WTC11 (cell line): ENCODE data around the gene CRBN. TPM values are rescaled to one million over a fixed set of nuclear protein-coding genes. Genes with fewer than 3 reads are reported as not detected.

Source experiments
- ATAC-seq: fragments of 200-7000 bp; cut with Tn5 transposase; 2 replicates; pipeline ENCODE4 v1.10.0; 2021; ENCODE audit warnings: mild to moderate bottlenecking, moderate library complexity
- CTCF ChIA-PET: fragments of 300-600 bp; sonication (Branson Sonifier 250); formaldehyde crosslinking; loops from one replicate; lab custom pipeline; 2021; ENCODE audit warnings: antibody characterized with exemption; lab: Charles Lee
- POLR2A ChIA-PET: fragments of 350-600 bp; sonication (Branson Sonifier 250); formaldehyde crosslinking; loops from one replicate; lab custom pipeline; 2021; ENCODE audit warnings: antibody characterized with exemption; lab: Charles Lee
- DNase-seq: peaks from one replicate; pipeline ENCODE4 v3.0.0; 2021; ENCODE audit warnings: low spot score
- H3K27ac Mint-ChIP-seq: 2 replicates; pipeline ENCODE4 v1.8.0; 2021; ENCODE audit warnings: mixed read lengths
- H3K27me3 Mint-ChIP-seq: 2 replicates; pipeline ENCODE4 v1.8.0; 2021; ENCODE audit warnings: low read depth, mild to moderate bottlenecking, moderate library complexity, mixed read lengths
- H3K36me3 Mint-ChIP-seq: 2 replicates; pipeline ENCODE4 v1.8.0; 2021; ENCODE audit warnings: mixed read lengths
- H3K4me1 Mint-ChIP-seq: 2 replicates; pipeline ENCODE4 v1.8.0; 2022; ENCODE audit warnings: mixed read lengths
- H3K4me3 Mint-ChIP-seq: 2 replicates; pipeline ENCODE4 v1.8.0; 2021; ENCODE audit warnings: mild to moderate bottlenecking, moderate library complexity, mixed read lengths
- H3K9me3 Mint-ChIP-seq: 2 replicates; pipeline ENCODE4 v1.8.0; 2021; ENCODE audit warnings: mixed read lengths
- ATF1 ChIP-seq: sonication (generic); formaldehyde crosslinking; IDR thresholded peaks from 2 replicates; pipeline ENCODE4 v1.8.1; 2023; ENCODE audit warnings: mild to moderate bottlenecking, moderate library complexity, missing genetic modification reagents
- CREM ChIP-seq: sonication (generic); formaldehyde crosslinking; IDR thresholded peaks from 2 replicates; pipeline ENCODE4 v1.8.1; 2022; ENCODE audit warnings: mild to moderate bottlenecking, missing genetic modification reagents, moderate library complexity
- ELF4 ChIP-seq: sonication (generic); formaldehyde crosslinking; IDR thresholded peaks from 2 replicates; pipeline ENCODE4 v1.8.1; 2022; ENCODE audit warnings: low read depth, mild to moderate bottlenecking, moderate library complexity, missing genetic modification reagents
- ESRRA ChIP-seq: sonication (generic); formaldehyde crosslinking; IDR thresholded peaks from 2 replicates; pipeline ENCODE4 v1.8.1; 2022; ENCODE audit warnings: mild to moderate bottlenecking, missing genetic modification reagents, borderline replicate concordance
- ETV6 ChIP-seq: sonication (generic); formaldehyde crosslinking; IDR thresholded peaks from 2 replicates; pipeline ENCODE4 v1.8.1; 2022; ENCODE audit warnings: mild to moderate bottlenecking, missing genetic modification reagents
- FOXJ3 ChIP-seq: sonication (generic); formaldehyde crosslinking; IDR thresholded peaks from 2 replicates; pipeline ENCODE4 v1.9.0; 2021; ENCODE audit warnings: missing genetic modification reagents, mild to moderate bottlenecking, borderline replicate concordance
- GABPB1 ChIP-seq: sonication (generic); formaldehyde crosslinking; IDR thresholded peaks from 2 replicates; pipeline ENCODE4 v1.8.1; 2023; ENCODE audit warnings: mild to moderate bottlenecking, missing genetic modification reagents
- HMGA2 ChIP-seq: fragments of 250-450 bp; sonication (Bioruptor Pico); IDR thresholded peaks from 2 replicates; pipeline ENCODE4 v1.4.0; 2021; ENCODE audit warnings: mild to moderate bottlenecking, moderate library complexity
- IRF2 ChIP-seq: sonication (generic); formaldehyde crosslinking; IDR thresholded peaks from 2 replicates; pipeline ENCODE4 v1.8.0; 2022; ENCODE audit warnings: low read depth, missing genetic modification reagents, borderline replicate concordance
- JAZF1 ChIP-seq: fragments of 250-450 bp; sonication (Bioruptor Pico); IDR thresholded peaks from 2 replicates; pipeline ENCODE4 v1.9.0; 2021; ENCODE audit warnings: moderate library complexity, mild to moderate bottlenecking, inconsistent platforms
- JUN ChIP-seq: sonication (generic); formaldehyde crosslinking; IDR thresholded peaks from 2 replicates; pipeline ENCODE4 v1.8.0; 2023; ENCODE audit warnings: mild to moderate bottlenecking, missing genetic modification reagents
- NFATC4 ChIP-seq: fragments of 250-450 bp; sonication (Bioruptor Pico); IDR thresholded peaks from 2 replicates; pipeline ENCODE4 v1.9.0; 2021; ENCODE audit warnings: mild to moderate bottlenecking
- NR1H2 ChIP-seq: sonication (generic); formaldehyde crosslinking; IDR thresholded peaks from 2 replicates; pipeline ENCODE4 v1.9.0; 2021; ENCODE audit warnings: mild to moderate bottlenecking, moderate library complexity, missing genetic modification reagents
- TCF7 ChIP-seq: sonication (generic); formaldehyde crosslinking; IDR thresholded peaks from 2 replicates; pipeline ENCODE4 v1.8.0; 2022; ENCODE audit warnings: mild to moderate bottlenecking, low read depth, missing genetic modification reagents, moderate library complexity
- TEAD1 ChIP-seq: sonication (generic); formaldehyde crosslinking; IDR thresholded peaks from 2 replicates; pipeline ENCODE4 v1.8.0; 2022; ENCODE audit warnings: mild to moderate bottlenecking, missing genetic modification reagents
- TP53 ChIP-seq: sonication (generic); formaldehyde crosslinking; IDR thresholded peaks from 2 replicates; pipeline ENCODE4 v1.8.1; 2023; ENCODE audit warnings: mild to moderate bottlenecking, missing genetic modification reagents
- ZBTB21 ChIP-seq: sonication (generic); formaldehyde crosslinking; IDR thresholded peaks from 2 replicates; pipeline ENCODE4 v1.8.1; 2023; ENCODE audit warnings: mild to moderate bottlenecking, missing genetic modification reagents, borderline replicate concordance
- ZNF138 ChIP-seq: sonication (generic); formaldehyde crosslinking; conservative IDR thresholded peaks from 2 replicates; pipeline ENCODE4 v1.8.1; 2022; ENCODE audit warnings: mild to moderate bottlenecking, moderate library complexity, missing genetic modification reagents
- ZNF263 ChIP-seq: sonication (generic); formaldehyde crosslinking; IDR thresholded peaks from 2 replicates; pipeline ENCODE4 v1.8.1; 2022; ENCODE audit warnings: low read depth, mild to moderate bottlenecking, moderate library complexity, missing genetic modification reagents
- ZNF396 ChIP-seq: fragments of 250-450 bp; sonication (Bioruptor Pico); IDR thresholded peaks from 2 replicates; pipeline ENCODE4 v1.8.0; 2021; ENCODE audit warnings: mild to moderate bottlenecking, moderate library complexity, borderline replicate concordance
- total RNA-seq: library from RNA; stranded (reverse); gene quantifications from 3 replicates; pipeline ENCODE4 v1.2.3, GENCODE V29; 2021
- TF ChIP-seq, protein P1 (sequence below): sonication (generic); formaldehyde crosslinking; IDR thresholded peaks from 2 replicates; pipeline ENCODE4 v1.8.1; 2022; ENCODE audit warnings: mild to moderate bottlenecking, missing genetic modification reagents, moderate library complexity, borderline replicate concordance
- TF ChIP-seq, protein P2 (sequence below): fragments of 250-450 bp; sonication (Bioruptor Pico); IDR thresholded peaks from 2 replicates; pipeline ENCODE4 v1.9.0; 2021; ENCODE audit warnings: mild to moderate bottlenecking, borderline replicate concordance
- TF ChIP-seq, protein P3 (sequence below): sonication (generic); formaldehyde crosslinking; IDR thresholded peaks from 2 replicates; pipeline ENCODE4 v1.8.1; 2022; ENCODE audit warnings: missing genetic modification reagents, borderline replicate concordance
- TF ChIP-seq, protein P4 (sequence below): sonication (generic); formaldehyde crosslinking; IDR thresholded peaks from 2 replicates; pipeline ENCODE4 v1.8.1; 2022; ENCODE audit warnings: mild to moderate bottlenecking, moderate library complexity, missing genetic modification reagents

The CRBN gene
- total RNA-seq, 1 experiment from 2014 or later: 24.4 TPM

DNA sequence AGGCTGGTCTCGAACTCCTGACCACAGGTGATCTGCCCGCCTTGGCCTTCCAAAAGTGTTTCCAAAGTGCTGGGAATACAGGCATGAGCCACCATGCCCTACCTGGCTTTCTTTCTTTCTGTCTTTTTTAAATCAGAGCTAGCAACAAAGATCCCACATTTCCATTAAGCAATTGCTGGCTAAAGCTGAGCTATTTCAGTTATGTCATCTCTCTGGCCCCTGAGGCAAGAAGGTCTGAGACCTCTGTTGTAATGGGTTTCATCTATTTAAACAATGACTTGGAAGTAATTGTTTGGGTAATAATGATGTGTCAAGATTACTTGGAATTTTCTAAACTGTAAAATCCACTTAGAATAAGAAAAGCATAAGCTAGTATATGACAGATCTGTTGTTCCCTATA lies 30.2 kb upstream of the CRBN start:
- H3K27me3 Mint-ChIP-seq: peaks cover 5% of the 10 kb centered on the region
- no peak for DNase-seq
- POLR2A ChIA-PET: no interaction called here
- no peak for TF ChIP-seq ZNF263
- no peak for TF ChIP-seq ZNF396
- TF ChIP-seq ETV6 (CRISPR knock-in tag): no peak
- TF ChIP-seq, all 79 proteins: peak for 0
- CTCF ChIA-PET: no interaction called here
- Mint-ChIP-seq H3K4me3 (no peak overlapping the region), H3K4me1 (no peaks in the 10 kb centered on the region), H3K27ac (no peak overlapping the region), H3K36me3 (peaks cover 2% of the 10 kb centered on the region; the same call in 1 of the 2 replicates), H3K9me3 (peaks cover 38% of the 10 kb centered on the region)
- ATAC-seq: no peak

DNA sequence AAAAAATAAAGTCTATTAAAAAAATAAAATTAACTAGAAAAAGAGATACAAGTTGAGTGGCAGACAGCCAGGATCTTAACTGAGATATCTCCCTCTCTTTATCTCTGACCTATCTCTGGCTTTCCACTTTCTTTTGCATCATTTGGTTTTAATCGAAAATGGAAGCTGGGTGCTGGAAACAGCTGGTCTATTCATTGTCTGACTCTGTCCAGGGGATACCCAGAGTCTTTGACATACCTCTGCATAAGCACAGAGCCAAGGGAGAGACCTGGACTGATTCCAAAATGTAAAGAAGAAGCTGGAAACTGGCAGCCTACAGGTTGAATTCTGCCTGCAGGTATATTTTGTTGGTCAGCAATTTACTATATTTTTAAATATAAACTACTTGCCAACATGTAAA lies 29.6 kb upstream of the CRBN start:
- H3K4me1 Mint-ChIP-seq: no peaks in the 10 kb centered on the region
- peaks cover 44% of the 10 kb centered on the region for H3K9me3 Mint-ChIP-seq
- peaks cover 6% of the 10 kb centered on the region; the same call in 1 of the 2 replicates for H3K36me3 Mint-ChIP-seq
- peaks cover 7% of the 10 kb centered on the region for H3K27me3 Mint-ChIP-seq
- no peak overlapping the region for H3K27ac Mint-ChIP-seq
- no peak for DNase-seq
- TF ChIP-seq FOXJ3 (CRISPR knock-in tag): no peak
- no peak for TF ChIP-seq TCF7 (CRISPR knock-in tag)
- TF ChIP-seq ZNF138 (CRISPR knock-in tag): no peak
- TF ChIP-seq, protein P1, sequence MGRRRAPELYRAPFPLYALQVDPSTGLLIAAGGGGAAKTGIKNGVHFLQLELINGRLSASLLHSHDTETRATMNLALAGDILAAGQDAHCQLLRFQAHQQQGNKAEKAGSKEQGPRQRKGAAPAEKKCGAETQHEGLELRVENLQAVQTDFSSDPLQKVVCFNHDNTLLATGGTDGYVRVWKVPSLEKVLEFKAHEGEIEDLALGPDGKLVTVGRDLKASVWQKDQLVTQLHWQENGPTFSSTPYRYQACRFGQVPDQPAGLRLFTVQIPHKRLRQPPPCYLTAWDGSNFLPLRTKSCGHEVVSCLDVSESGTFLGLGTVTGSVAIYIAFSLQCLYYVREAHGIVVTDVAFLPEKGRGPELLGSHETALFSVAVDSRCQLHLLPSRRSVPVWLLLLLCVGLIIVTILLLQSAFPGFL (CRISPR knock-in tag): no peak
- no peak for TF ChIP-seq IRF2 (CRISPR knock-in tag)
- no peak for TF ChIP-seq GABPB1
- no peak for TF ChIP-seq ATF1
- no peak for TF ChIP-seq NR1H2 (CRISPR knock-in tag)
- TF ChIP-seq, protein P2, sequence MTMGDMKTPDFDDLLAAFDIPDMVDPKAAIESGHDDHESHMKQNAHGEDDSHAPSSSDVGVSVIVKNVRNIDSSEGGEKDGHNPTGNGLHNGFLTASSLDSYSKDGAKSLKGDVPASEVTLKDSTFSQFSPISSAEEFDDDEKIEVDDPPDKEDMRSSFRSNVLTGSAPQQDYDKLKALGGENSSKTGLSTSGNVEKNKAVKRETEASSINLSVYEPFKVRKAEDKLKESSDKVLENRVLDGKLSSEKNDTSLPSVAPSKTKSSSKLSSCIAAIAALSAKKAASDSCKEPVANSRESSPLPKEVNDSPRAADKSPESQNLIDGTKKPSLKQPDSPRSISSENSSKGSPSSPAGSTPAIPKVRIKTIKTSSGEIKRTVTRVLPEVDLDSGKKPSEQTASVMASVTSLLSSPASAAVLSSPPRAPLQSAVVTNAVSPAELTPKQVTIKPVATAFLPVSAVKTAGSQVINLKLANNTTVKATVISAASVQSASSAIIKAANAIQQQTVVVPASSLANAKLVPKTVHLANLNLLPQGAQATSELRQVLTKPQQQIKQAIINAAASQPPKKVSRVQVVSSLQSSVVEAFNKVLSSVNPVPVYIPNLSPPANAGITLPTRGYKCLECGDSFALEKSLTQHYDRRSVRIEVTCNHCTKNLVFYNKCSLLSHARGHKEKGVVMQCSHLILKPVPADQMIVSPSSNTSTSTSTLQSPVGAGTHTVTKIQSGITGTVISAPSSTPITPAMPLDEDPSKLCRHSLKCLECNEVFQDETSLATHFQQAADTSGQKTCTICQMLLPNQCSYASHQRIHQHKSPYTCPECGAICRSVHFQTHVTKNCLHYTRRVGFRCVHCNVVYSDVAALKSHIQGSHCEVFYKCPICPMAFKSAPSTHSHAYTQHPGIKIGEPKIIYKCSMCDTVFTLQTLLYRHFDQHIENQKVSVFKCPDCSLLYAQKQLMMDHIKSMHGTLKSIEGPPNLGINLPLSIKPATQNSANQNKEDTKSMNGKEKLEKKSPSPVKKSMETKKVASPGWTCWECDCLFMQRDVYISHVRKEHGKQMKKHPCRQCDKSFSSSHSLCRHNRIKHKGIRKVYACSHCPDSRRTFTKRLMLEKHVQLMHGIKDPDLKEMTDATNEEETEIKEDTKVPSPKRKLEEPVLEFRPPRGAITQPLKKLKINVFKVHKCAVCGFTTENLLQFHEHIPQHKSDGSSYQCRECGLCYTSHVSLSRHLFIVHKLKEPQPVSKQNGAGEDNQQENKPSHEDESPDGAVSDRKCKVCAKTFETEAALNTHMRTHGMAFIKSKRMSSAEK (CRISPR knock-in tag): no peak
- TF ChIP-seq JUN (CRISPR knock-in tag): no peak
- TF ChIP-seq TEAD1 (CRISPR knock-in tag): no peak
- no peak for TF ChIP-seq CREM (CRISPR knock-in tag)
- ChIA-PET CTCF (interaction anchor here (0.6 kb wide), 1 partner anchor 1661 kb away, joined by 5 read pairs; no protein-coding TSS in a partner anchor), POLR2A (no interaction called here)
- no peak overlapping the region for H3K4me3 Mint-ChIP-seq
- ATAC-seq: no peak

DNA sequence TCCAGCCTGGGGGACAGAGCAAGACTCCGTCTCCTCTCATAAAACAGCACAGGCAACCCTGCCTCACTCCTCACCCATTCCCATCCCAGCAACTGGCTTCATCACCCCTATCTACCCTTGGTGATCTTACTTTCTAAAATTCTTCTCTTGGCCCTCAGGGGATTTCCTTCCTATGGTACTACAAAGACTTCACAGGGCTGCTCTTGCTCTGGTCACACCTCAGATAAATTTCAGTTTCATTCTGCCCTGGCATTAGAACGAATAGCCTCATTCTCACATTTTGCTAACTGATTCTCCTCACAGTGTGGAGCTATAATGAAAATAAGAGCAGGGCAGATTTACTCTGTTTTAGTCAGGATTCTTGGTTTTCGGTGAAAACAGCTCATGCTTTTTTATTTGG lies 22.1 kb upstream of the CRBN start:
- no peak for DNase-seq
- H3K27me3 Mint-ChIP-seq: peaks cover 8% of the 10 kb centered on the region; the same call in 1 of the 2 replicates
- peaks cover 9% of the 10 kb centered on the region; the same call in 1 of the 2 replicates for H3K36me3 Mint-ChIP-seq
- peaks cover 21% of the 10 kb centered on the region for H3K9me3 Mint-ChIP-seq
- no peaks in the 10 kb centered on the region for H3K4me1 Mint-ChIP-seq
- ChIA-PET POLR2A (no interaction called here), CTCF (interaction anchor here (1.1 to 3.5 kb wide), 3 partner anchors 796 to 1086 kb away, joined by 3 to 20 read pairs (median 9); no protein-coding TSS in a partner anchor)
- ATAC-seq: no peak
- H3K4me3 Mint-ChIP-seq: no peak overlapping the region
- H3K27ac Mint-ChIP-seq: no peak overlapping the region
- TF ChIP-seq, protein P3, sequence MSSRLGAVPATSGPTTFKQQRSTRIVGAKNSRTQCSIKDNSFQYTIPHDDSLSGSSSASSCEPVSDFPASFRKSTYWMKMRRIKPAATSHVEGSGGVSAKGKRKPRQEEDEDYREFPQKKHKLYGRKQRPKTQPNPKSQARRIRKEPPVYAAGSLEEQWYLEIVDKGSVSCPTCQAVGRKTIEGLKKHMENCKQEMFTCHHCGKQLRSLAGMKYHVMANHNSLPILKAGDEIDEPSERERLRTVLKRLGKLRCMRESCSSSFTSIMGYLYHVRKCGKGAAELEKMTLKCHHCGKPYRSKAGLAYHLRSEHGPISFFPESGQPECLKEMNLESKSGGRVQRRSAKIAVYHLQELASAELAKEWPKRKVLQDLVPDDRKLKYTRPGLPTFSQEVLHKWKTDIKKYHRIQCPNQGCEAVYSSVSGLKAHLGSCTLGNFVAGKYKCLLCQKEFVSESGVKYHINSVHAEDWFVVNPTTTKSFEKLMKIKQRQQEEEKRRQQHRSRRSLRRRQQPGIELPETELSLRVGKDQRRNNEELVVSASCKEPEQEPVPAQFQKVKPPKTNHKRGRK (CRISPR knock-in tag): no peak
- TF ChIP-seq ELF4 (CRISPR knock-in tag) (no peak), ESRRA (CRISPR knock-in tag) (no peak), HMGA2 (no peak), TP53 (CRISPR knock-in tag) (no peak), TEAD1 (CRISPR knock-in tag) (no peak), JAZF1 (CRISPR knock-in tag) (no peak), NFATC4 (CRISPR knock-in tag) (no peak), ZBTB21 (CRISPR knock-in tag) (no peak), ATF1 (no peak)
- TF ChIP-seq, protein P4, sequence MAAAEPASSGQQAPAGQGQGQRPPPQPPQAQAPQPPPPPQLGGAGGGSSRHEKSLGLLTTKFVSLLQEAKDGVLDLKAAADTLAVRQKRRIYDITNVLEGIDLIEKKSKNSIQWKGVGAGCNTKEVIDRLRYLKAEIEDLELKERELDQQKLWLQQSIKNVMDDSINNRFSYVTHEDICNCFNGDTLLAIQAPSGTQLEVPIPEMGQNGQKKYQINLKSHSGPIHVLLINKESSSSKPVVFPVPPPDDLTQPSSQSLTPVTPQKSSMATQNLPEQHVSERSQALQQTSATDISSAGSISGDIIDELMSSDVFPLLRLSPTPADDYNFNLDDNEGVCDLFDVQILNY: no peak
